Spleen (tissue), 11 donors: ENCODE data around the gene XYLT1. TPM values are rescaled to one million over a fixed set of nuclear protein-coding genes. Genes with fewer than 3 reads are reported as not detected.

Experiments used
- DNase-seq: peaks from one replicate; pipeline ENCODE4 v3.0.0-alpha.2; 2020
- H3K27ac ChIP-seq, 8 donors: fragments of 200-600 bp; sonication (generic) in 7 of 8; 1 replicate in 4 of 8; 2 replicates in 4 of 8; pipeline versions ENCODE4 v1.5.0 to v1.8.0; 2016 to 2021; ENCODE audit warnings: inconsistent platforms in 4 of 8, mild to moderate bottlenecking in 4 of 8, moderate library complexity in 1 of 8
- H3K27me3 ChIP-seq, 7 donors: fragments of 200-600 bp; sonication (generic) in 6 of 7; replicated peaks in 1 of 7; 1 replicate in 4 of 7; 2 replicates in 3 of 7; pipeline versions ENCODE4 v1.5.0 to v1.8.0; 2016 to 2021; ENCODE audit warnings: inconsistent platforms in 3 of 7, mild to moderate bottlenecking in 1 of 7
- H3K36me3 ChIP-seq, 6 donors: fragments of 200-600 bp; sonication (generic) in 5 of 6; 1 replicate in 4 of 6; 2 replicates in 2 of 6; pipeline versions ENCODE4 v1.5.0 to v1.8.0; 2016 to 2021; ENCODE audit warnings: inconsistent platforms in 2 of 6
- H3K4me1 ChIP-seq, 6 donors: fragments of 200-600 bp; sonication (generic) in 5 of 6; 1 replicate in 3 of 6; 2 replicates in 3 of 6; pipeline versions ENCODE4 v1.5.0 to v1.8.0; 2016 to 2021; ENCODE audit warnings: inconsistent platforms in 3 of 6
- H3K4me3 ChIP-seq, 8 donors: fragments of 200-600 bp; sonication (generic) in 7 of 8; 1 replicate in 4 of 8; 2 replicates in 4 of 8; pipeline versions ENCODE4 v1.5.0 to v1.8.0; 2016 to 2021; ENCODE audit warnings: inconsistent platforms in 4 of 8, mild to moderate bottlenecking in 4 of 8, moderate library complexity in 2 of 8
- H3K9me3 ChIP-seq, 8 donors: fragments of 200-600 bp; sonication (generic) in 7 of 8; 1 replicate in 4 of 8; 2 replicates in 4 of 8; pipeline versions ENCODE4 v1.5.0 to v1.8.0; 2016 to 2021; ENCODE audit warnings: inconsistent platforms in 4 of 8
- CTCF ChIP-seq, 11 experiments: fragments of 200-600 bp in 7 of 11; fragments of 450-650 bp in 4 of 11; sonication (generic) in 4 of 11; IDR thresholded peaks in 8 of 11; conservative IDR thresholded peaks in 3 of 11; 1 replicate in 7 of 11; 2 replicates in 4 of 11; pipeline versions ENCODE4 v1.4.0 to v1.8.0; 2016 to 2021; ENCODE audit warnings: antibody characterized with exemption in 11 of 11, inconsistent platforms in 4 of 11, mild to moderate bottlenecking in 1 of 11
- POLR2A ChIP-seq, 3 donors: fragments of 450-650 bp; IDR thresholded peaks; one replicate each; pipeline ENCODE4 v1.5.1; 2017; ENCODE audit warnings: antibody characterized with exemption in 3 of 3, mild to moderate bottlenecking in 1 of 3
- POLR2AphosphoS5 ChIP-seq, 3 donors: sonication (generic); formaldehyde crosslinking; IDR thresholded peaks; one replicate each; pipeline ENCODE4 v1.5.1; 2017; ENCODE audit warnings: antibody characterized with exemption in 3 of 3
- WGBS, 5 donors: extraction: QIAGEN DNeasy Blood & Tissue Kit in 3 of 5; methylation state at CpG; one replicate each; pipeline versions ENCODE4 v1.1.5 to v1.1.7; 2013 to 2018; 5-methylcytosine and 5-hydroxymethylcytosine counted together
- intact Hi-C: fragments of 100-400 bp; cut with DNase I; formaldehyde crosslinking; loops from one replicate; pipeline ENCODE4 v1.15.0; 2023; ENCODE audit warnings: low total_unique reads
- polyA plus RNA-seq, 3 donors: library from polyadenylated mRNA; stranded (reverse); fragments of 200-250 nt; gene quantifications; one replicate each; pipeline ENCODE4 v1.2.1, GENCODE V29; 2013
- total RNA-seq, 7 donors: library from RNA; depleted of rRNA in 3 of 7; stranded (reverse); fragments of >200 nt in 3 of 7; fragmentation: NEBNext Ultra II Directional in 4 of 7; extraction: Animal tissue kit (Norgen Biotek cat#: 25700) in 4 of 7; gene quantifications; one replicate each; pipeline versions ENCODE4 v1.1.0 to v1.2.1, GENCODE V29; 2016 to 2021
- donor health status: healthy with polysubstance abuse.
- donor health status: DM: no; HTN: no; CAD: no; lungs with moderate emphysema.
- donor health status: DM: no; HTN: no; CAD: no.
- donor health status: Bipolar disorder and iron deficiency.
- donor health status: healthy.
- donor health status: DM: no; HTN: no; CAD: no.
- donor health status: DM: yes; HTN: yes; CAD: no.

Gene XYLT1
- total and polyA plus RNA-seq, 10 donors: 2.1 to 40.7 (median 23.5) TPM

DNA sequence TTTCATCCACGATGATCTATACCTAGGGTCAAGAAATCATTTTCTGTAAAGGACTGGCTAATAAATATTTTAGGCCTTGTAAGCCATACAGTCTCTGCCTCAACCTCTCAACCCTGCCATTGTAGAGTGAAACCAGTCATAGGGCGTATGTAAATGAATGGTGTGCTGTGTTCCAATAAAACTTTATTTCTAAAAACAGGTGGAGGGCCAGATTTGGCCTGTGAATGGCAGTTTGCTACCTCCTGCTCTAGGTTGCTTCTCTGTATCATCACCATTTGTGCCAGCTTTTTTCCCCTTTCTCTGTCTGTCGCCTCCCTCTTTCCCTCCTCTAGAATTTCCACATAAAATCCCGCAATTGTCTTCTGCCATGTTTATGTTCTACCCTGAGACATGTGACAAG lies 181.7 kb downstream of the XYLT1 start:
- no peaks in the 10 kb centered on the region for H3K27me3 ChIP-seq
- H3K4me3 ChIP-seq: no peak overlapping the region
- peaks cover 0 to 3% (median 0%) of the 10 kb centered on the region in 8 donors for H3K9me3 ChIP-seq
- intact Hi-C loops: no loop called here
- 84 to 97% (median 95%) methylated on average over 4 of the region's 4 CpGs for WGBS, 5 donors
- TF ChIP-seq POLR2A (IDR thresholded peaks at IDR 0.05): no peak
- H3K27ac ChIP-seq: no peak overlapping the region
- DNase-seq: no peak
- no peaks in the 10 kb centered on the region for H3K36me3 ChIP-seq
- H3K4me1 ChIP-seq: peaks cover 0 to 29% (median 0%) of the 10 kb centered on the region in 6 donors

- Histone ChIP-seq H3K9me3 (peaks cover 0 to 3% (median 0%) of the 10 kb centered on the region in 8 donors), H3K36me3 (no peaks in the 10 kb centered on the region), H3K27me3 (no peaks in the 10 kb centered on the region), H3K4me3 (no peak overlapping the region), H3K27ac (no peak overlapping the region), H3K4me1 (peaks cover 0 to 43% (median 5%) of the 10 kb centered on the region in 6 donors)
- no peak for DNase-seq
- no peak for TF ChIP-seq POLR2A (IDR thresholded peaks at IDR 0.05)
- no peak for TF ChIP-seq POLR2AphosphoS5 (IDR thresholded peaks at IDR 0.05)
- 66 to 85% (median 84%) methylated on average over 10 of the region's 10 CpGs for WGBS, 5 donors
- intact Hi-C loops: no loop called here
Measured at GRCh38 chr16:17287166-17287800, 183.5 kb downstream of the XYLT1 start.

DNA sequence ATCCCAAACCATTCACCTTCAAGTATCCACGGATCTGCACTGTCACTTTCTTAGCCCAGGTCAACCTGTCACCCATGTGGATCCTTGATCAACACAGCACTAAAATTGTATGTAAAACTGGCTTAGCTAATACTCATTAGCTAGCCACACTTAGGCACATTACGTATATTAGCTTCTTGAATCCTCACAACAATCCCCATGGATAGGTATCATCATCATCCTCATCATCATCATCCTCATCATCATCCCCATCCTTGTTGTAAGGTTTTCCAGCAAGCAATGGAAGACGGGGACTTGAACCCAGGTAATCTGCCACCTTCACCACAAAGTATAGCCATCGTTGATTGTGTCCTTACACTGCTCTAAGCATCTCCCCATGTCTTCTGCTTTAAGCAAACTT lies 184.3 kb downstream of the XYLT1 start:
- H3K4me1 ChIP-seq: peaks cover 0 to 51% (median 10%) of the 10 kb centered on the region in 6 donors
- no peaks in the 10 kb centered on the region for H3K27me3 ChIP-seq
- no peak for DNase-seq
- H3K9me3 ChIP-seq: peaks cover 0 to 3% (median 0%) of the 10 kb centered on the region in 8 donors
- H3K4me3 ChIP-seq: no peak overlapping the region
- no peaks in the 10 kb centered on the region for H3K36me3 ChIP-seq
- intact Hi-C loops: no loop called here
- WGBS, 5 donors: 89 to 96% (median 92%) methylated on average over 4 of the region's 4 CpGs
- TF ChIP-seq POLR2A (IDR thresholded peaks at IDR 0.05) (no peak), POLR2AphosphoS5 (IDR thresholded peaks at IDR 0.05) (no peak), CTCF (IDR thresholded peaks at IDR 0.05 in 8 of 11, conservative IDR thresholded peaks at IDR 0.05 in 3 of 11) (no peak)
- H3K27ac ChIP-seq: no peak overlapping the region

DNA sequence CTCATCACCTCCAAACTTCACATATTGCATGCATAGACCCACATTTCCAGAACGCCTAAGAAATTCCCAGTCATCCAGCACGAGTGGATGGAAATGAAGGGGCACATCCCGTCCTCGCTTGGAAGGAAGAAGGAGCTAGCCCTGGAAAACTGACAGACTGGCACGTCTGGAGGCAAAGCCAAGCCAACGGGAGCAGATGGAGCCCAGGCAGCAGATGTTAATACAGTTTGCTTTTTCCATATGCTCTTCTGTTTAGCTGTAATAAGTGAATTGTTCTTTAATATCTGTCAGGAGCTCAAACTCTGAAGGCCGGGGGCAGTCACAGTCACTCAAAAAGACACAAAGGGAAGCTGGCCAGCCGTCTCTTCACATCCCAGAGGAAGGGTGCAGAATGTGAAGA lies 187.7 kb downstream of the XYLT1 start:
- Histone ChIP-seq H3K27ac (no peak overlapping the region), H3K27me3 (no peaks in the 10 kb centered on the region), H3K4me3 (no peak overlapping the region), H3K9me3 (no peaks in the 10 kb centered on the region), H3K36me3 (no peaks in the 10 kb centered on the region), H3K4me1 (peaks cover 0 to 81% (median 21%) of the 10 kb centered on the region in 6 donors)
- no peak for TF ChIP-seq POLR2AphosphoS5 (IDR thresholded peaks at IDR 0.05)
- 88 to 92% (median 90%) methylated on average over 8 of the region's 8 CpGs for WGBS, 5 donors
- intact Hi-C loops: no loop called here
- DNase-seq: no peak

GRCh38 chr16:17282247-17282646 lies 188.5 kb downstream of the XYLT1 start:
- DNase-seq: no peak
- Histone ChIP-seq H3K9me3 (no peaks in the 10 kb centered on the region), H3K4me3 (no peak overlapping the region), H3K27ac (no peak overlapping the region), H3K27me3 (no peaks in the 10 kb centered on the region), H3K4me1 (peaks cover 0 to 84% (median 24%) of the 10 kb centered on the region in 6 donors), H3K36me3 (no peaks in the 10 kb centered on the region)
- intact Hi-C loops: no loop called here
- WGBS, 5 donors: 29 to 56% (median 38%) methylated on average over 5 to 6 of the region's 6 CpGs
- TF ChIP-seq POLR2A (IDR thresholded peaks at IDR 0.05) (no peak), POLR2AphosphoS5 (IDR thresholded peaks at IDR 0.05) (no peak), CTCF (IDR thresholded peaks at IDR 0.05 in 8 of 11, conservative IDR thresholded peaks at IDR 0.05 in 3 of 11) (no peak)
